Measurements from ENCODE around the gene CYP27A1.

Gene CYP27A1

GRCh38 chr2:218858671-218859555 lies 77.0 kb downstream of the CYP27A1 start:
- Histone ChIP-seq H3K4me1 (ENCODE audit: control insufficient read depth in 1 of 2, insufficient read depth in 2 of 2, low read length in 2 of 2) (peaks cover 57 to 63% of the 10 kb centered on the region in 2 experiments), H2BK5ac (ENCODE audit: low read depth, low read length, poor library complexity) (peak overlapping the region; percentile 9), H3K79me1 (ENCODE audit: low read length) (peaks cover 17% of the 10 kb centered on the region), H3K9ac (ENCODE audit: low read length) (no peak overlapping the region), H2AFZ (ENCODE audit: insufficient read depth, low read length, poor library complexity) (peak overlapping the region; percentile 13), H3K23ac (ENCODE audit: low read length) (no peak overlapping the region), H2BK12ac (ENCODE audit: low read length) (peak overlapping the region; percentile 10), H3K9me3 (ENCODE audit: insufficient read depth, low read depth, low read length) (no peaks in the 10 kb centered on the region), H3K36me3 (ENCODE audit: control insufficient read depth in 1 of 2, insufficient read depth in 2 of 2, low read length in 2 of 2) (peaks cover 0 to 1% of the 10 kb centered on the region in 2 experiments), H3K14ac (ENCODE audit: low read length) (no peak overlapping the region), H3K79me2 (ENCODE audit: control insufficient read depth, insufficient read depth, low read length, poor library complexity) (peaks cover 5% of the 10 kb centered on the region), H3K4ac (ENCODE audit: low read depth, low read length) (no peak overlapping the region), H3K4me2 (ENCODE audit: low read length) (peak overlapping the region; percentile 80), H3K27ac (ENCODE audit: low read depth, low read length) (peak overlapping the region; percentile 49), H4K12ac (ENCODE audit: low read depth, low read length) (no peak overlapping the region), H4K91ac (ENCODE audit: low read depth, low read length) (peak overlapping the region; percentile 9), H3K18ac (ENCODE audit: low read length) (peak overlapping the region; percentile 27), H3K4me3 (ENCODE audit: low read depth, low read length) (no peak overlapping the region), H3K27me3 (ENCODE audit: insufficient read depth, low read length) (no peaks in the 10 kb centered on the region), H2BK120ac (ENCODE audit: insufficient read depth, low read length, poor library complexity) (peak overlapping the region; percentile 9), H2AK5ac (ENCODE audit: low read length) (no peak overlapping the region), H4K8ac (ENCODE audit: low read depth, low read length) (peak overlapping the region; percentile 41)
- no CpG with 5 or more reads among the region's 51 CpGs for WGBS (ENCODE audit: extremely low coverage, insufficient coverage, insufficient read length)
- no peak for DNase-seq

DNA sequence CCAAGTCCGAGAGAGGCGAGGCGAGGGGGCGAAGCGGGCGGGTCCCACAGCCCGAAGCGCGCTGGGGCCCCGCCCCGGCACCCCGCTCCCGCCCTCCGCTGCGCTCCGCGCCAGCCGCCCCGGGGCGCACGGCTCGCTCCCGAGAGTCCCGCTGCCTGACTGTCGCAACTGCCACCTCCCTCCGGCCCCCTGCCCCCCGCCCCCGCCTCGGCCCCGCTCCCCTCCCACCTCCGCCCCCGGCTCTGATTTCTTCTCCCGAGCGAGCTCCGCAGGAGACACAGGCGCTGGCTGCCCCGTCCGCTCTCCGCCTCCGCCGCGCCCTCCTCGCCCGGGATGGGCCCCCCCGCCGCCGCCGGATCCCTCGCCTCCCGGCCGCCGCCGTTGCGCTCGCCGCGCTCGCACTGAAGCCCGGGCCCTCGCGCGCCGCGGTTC lies 77.6 kb downstream of the CYP27A1 start, which contains the start of gene WNT6:
Gene WNT6 (plus strand): TSS at position 250 of the 432 bp plus-strand sequence. CDS start 233 bp downstream, outside the sequence.
- no peaks in the 10 kb centered on the region for H3K9me3 ChIP-seq (ENCODE audit: insufficient read depth, low read depth, low read length)
- peak within 1 kb of the TSS; percentile 87 for H3K4ac ChIP-seq (ENCODE audit: low read depth, low read length)
- H3K4me2 ChIP-seq (ENCODE audit: low read length): peak within 1 kb of the TSS; percentile 80
- no CpG with 5 or more reads among the region's 64 CpGs for WGBS (ENCODE audit: extremely low coverage, insufficient coverage, insufficient read length)
- H2BK12ac ChIP-seq (ENCODE audit: low read length): peak within 1 kb of the TSS; percentile 50
- peak within 1 kb of the TSS; percentile 57 for H3K9ac ChIP-seq (ENCODE audit: low read length)
- H3K79me2 ChIP-seq (ENCODE audit: control insufficient read depth, insufficient read depth, low read length, poor library complexity): peaks cover 5% of the 10 kb centered on the region
- H2AK5ac ChIP-seq (ENCODE audit: low read length): peak within 1 kb of the TSS; percentile 26
- H3K27me3 ChIP-seq (ENCODE audit: insufficient read depth, low read length): no peaks in the 10 kb centered on the region
- peak within 1 kb of the TSS; percentile 62 for H2BK5ac ChIP-seq (ENCODE audit: low read depth, low read length, poor library complexity)
- peak within 1 kb of the TSS; percentile 70 for H4K12ac ChIP-seq (ENCODE audit: low read depth, low read length)
- peak within 1 kb of the TSS; percentile 95 for H4K91ac ChIP-seq (ENCODE audit: low read depth, low read length)
- H3K79me1 ChIP-seq (ENCODE audit: low read length): peaks cover 17% of the 10 kb centered on the region
- no peak within 1 kb of the TSS for H3K23ac ChIP-seq (ENCODE audit: low read length)
- peaks cover 55 to 62% of the 10 kb centered on the region in 2 experiments for H3K4me1 ChIP-seq (ENCODE audit: control insufficient read depth in 1 of 2, insufficient read depth in 2 of 2, low read length in 2 of 2)
- H3K4me3 ChIP-seq (ENCODE audit: low read depth, low read length): peak within 1 kb of the TSS; percentile 80
- H4K8ac ChIP-seq (ENCODE audit: low read depth, low read length): peak within 1 kb of the TSS; percentile 63
- H3K27ac ChIP-seq (ENCODE audit: low read depth, low read length): peak within 1 kb of the TSS; percentile 72
- DNase-seq: no peak
- H3K18ac ChIP-seq (ENCODE audit: low read length): peak within 1 kb of the TSS; percentile 89
- peaks cover 0 to 2% of the 10 kb centered on the region in 2 experiments for H3K36me3 ChIP-seq (ENCODE audit: control insufficient read depth in 1 of 2, insufficient read depth in 2 of 2, low read length in 2 of 2)
- H2BK120ac ChIP-seq (ENCODE audit: insufficient read depth, low read length, poor library complexity): peak within 1 kb of the TSS; percentile 74
- H3K14ac ChIP-seq (ENCODE audit: low read length): peak within 1 kb of the TSS; percentile 92
- peak within 1 kb of the TSS; percentile 90 for H2AFZ ChIP-seq (ENCODE audit: insufficient read depth, low read length, poor library complexity)

- Histone ChIP-seq H3K79me2 (ENCODE audit: control insufficient read depth, insufficient read depth, low read length, poor library complexity) (peaks cover 5% of the 10 kb centered on the region), H3K23ac (ENCODE audit: low read length) (no peak overlapping the region), H3K27ac (ENCODE audit: low read depth, low read length) (peak overlapping the region; percentile 72), H3K27me3 (ENCODE audit: insufficient read depth, low read length) (no peaks in the 10 kb centered on the region), H4K8ac (ENCODE audit: low read depth, low read length) (peak overlapping the region; percentile 63), H2BK12ac (ENCODE audit: low read length) (peak overlapping the region; percentile 50), H3K4me2 (ENCODE audit: low read length) (peak overlapping the region; percentile 80), H3K4me3 (ENCODE audit: low read depth, low read length) (peak overlapping the region; percentile 80), H3K36me3 (ENCODE audit: control insufficient read depth in 1 of 2, insufficient read depth in 2 of 2, low read length in 2 of 2) (peaks cover 0 to 2% of the 10 kb centered on the region in 2 experiments), H3K14ac (ENCODE audit: low read length) (peak overlapping the region; percentile 92), H3K79me1 (ENCODE audit: low read length) (peaks cover 17% of the 10 kb centered on the region), H3K4ac (ENCODE audit: low read depth, low read length) (peak overlapping the region; percentile 87), H3K4me1 (ENCODE audit: control insufficient read depth in 1 of 2, insufficient read depth in 2 of 2, low read length in 2 of 2) (peaks cover 58 to 64% of the 10 kb centered on the region in 2 experiments), H4K91ac (ENCODE audit: low read depth, low read length) (peak overlapping the region; percentile 95), H2AFZ (ENCODE audit: insufficient read depth, low read length, poor library complexity) (peak overlapping the region; percentile 90), H3K18ac (ENCODE audit: low read length) (peak overlapping the region; percentile 89), H3K9ac (ENCODE audit: low read length) (peak overlapping the region; percentile 57), H2BK120ac (ENCODE audit: insufficient read depth, low read length, poor library complexity) (peak overlapping the region; percentile 74), H2BK5ac (ENCODE audit: low read depth, low read length, poor library complexity) (peak overlapping the region; percentile 62), H2AK5ac (ENCODE audit: low read length) (peak overlapping the region; percentile 26), H4K12ac (ENCODE audit: low read depth, low read length) (peak overlapping the region; percentile 70), H3K9me3 (ENCODE audit: insufficient read depth, low read depth, low read length) (no peaks in the 10 kb centered on the region)
- no CpG with 5 or more reads among the region's 47 CpGs for WGBS (ENCODE audit: extremely low coverage, insufficient coverage, insufficient read length)
- no peak for DNase-seq
These were observed 78.3 kb downstream of the CYP27A1 start for GRCh38 chr2:218859988-218860831.

DNA sequence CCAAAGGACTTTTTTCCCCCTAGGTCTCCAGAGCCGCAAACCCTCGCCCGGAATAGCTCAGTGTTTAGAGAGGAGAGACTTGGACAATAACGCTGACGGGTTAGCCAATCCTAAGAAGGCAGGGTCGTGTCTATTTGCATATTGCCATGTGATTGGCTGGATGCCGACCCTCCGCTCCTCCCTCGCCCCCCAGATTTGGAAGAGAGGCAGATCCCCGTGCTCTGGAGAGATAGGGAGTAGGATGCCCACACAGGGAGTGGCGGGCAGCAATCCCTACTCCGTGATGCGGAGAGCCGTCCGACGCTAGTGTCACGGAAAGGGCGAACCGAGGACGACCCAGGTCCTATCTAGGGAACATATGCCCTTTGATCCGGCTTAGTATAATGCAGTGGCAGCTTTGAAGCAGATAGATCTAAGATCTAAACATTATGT lies 79.0 kb downstream of the CYP27A1 start:
- Histone ChIP-seq H3K4me1 (ENCODE audit: control insufficient read depth in 1 of 2, insufficient read depth in 2 of 2, low read length in 2 of 2) (peaks cover 55 to 61% of the 10 kb centered on the region in 2 experiments), H3K36me3 (ENCODE audit: control insufficient read depth in 1 of 2, insufficient read depth in 2 of 2, low read length in 2 of 2) (peaks cover 0 to 2% of the 10 kb centered on the region in 2 experiments), H4K12ac (ENCODE audit: low read depth, low read length) (no peak overlapping the region), H3K14ac (ENCODE audit: low read length) (no peak overlapping the region), H4K91ac (ENCODE audit: low read depth, low read length) (no peak overlapping the region), H3K23ac (ENCODE audit: low read length) (no peak overlapping the region), H2AFZ (ENCODE audit: insufficient read depth, low read length, poor library complexity) (no peak overlapping the region), H3K79me2 (ENCODE audit: control insufficient read depth, insufficient read depth, low read length, poor library complexity) (peaks cover 5% of the 10 kb centered on the region), H3K27me3 (ENCODE audit: insufficient read depth, low read length) (no peaks in the 10 kb centered on the region), H3K4me2 (ENCODE audit: low read length) (peak overlapping the region; percentile 52), H3K4ac (ENCODE audit: low read depth, low read length) (no peak overlapping the region), H2BK120ac (ENCODE audit: insufficient read depth, low read length, poor library complexity) (no peak overlapping the region), H4K8ac (ENCODE audit: low read depth, low read length) (no peak overlapping the region), H2BK5ac (ENCODE audit: low read depth, low read length, poor library complexity) (no peak overlapping the region), H3K79me1 (ENCODE audit: low read length) (peaks cover 13% of the 10 kb centered on the region), H2AK5ac (ENCODE audit: low read length) (no peak overlapping the region), H3K4me3 (ENCODE audit: low read depth, low read length) (peak overlapping the region; percentile 27), H3K18ac (ENCODE audit: low read length) (no peak overlapping the region), H2BK12ac (ENCODE audit: low read length) (no peak overlapping the region), H3K27ac (ENCODE audit: low read depth, low read length) (no peak overlapping the region), H3K9ac (ENCODE audit: low read length) (no peak overlapping the region), H3K9me3 (ENCODE audit: insufficient read depth, low read depth, low read length) (no peaks in the 10 kb centered on the region)
- WGBS (ENCODE audit: extremely low coverage, insufficient coverage, insufficient read length): no CpG with 5 or more reads among the region's 21 CpGs
- no peak for DNase-seq
